ENCODE results near the gene GNAL.

Gene GNAL

GRCh38 chr18:11747731-11748130 is 58.7 kb downstream of the GNAL start:
- TF ChIP-seq TAF1 (IDR thresholded peaks at IDR 0.05; ENCODE audit: borderline replicate concordance, insufficient read depth, low read length) (no peak), FOXP2 (optimal IDR thresholded peaks at IDR 0.05; ENCODE audit: borderline replicate concordance, extremely low read depth, extremely low read length, insufficient read depth) (no peak), POLR2AphosphoS5 (IDR thresholded peaks at IDR 0.05; ENCODE audit: low read depth, low read length) (no peak), SIN3A (IDR thresholded peaks at IDR 0.05; ENCODE audit: borderline replicate concordance, insufficient read depth, low read length) (no peak)
- TF ChIP-seq, protein P1, sequence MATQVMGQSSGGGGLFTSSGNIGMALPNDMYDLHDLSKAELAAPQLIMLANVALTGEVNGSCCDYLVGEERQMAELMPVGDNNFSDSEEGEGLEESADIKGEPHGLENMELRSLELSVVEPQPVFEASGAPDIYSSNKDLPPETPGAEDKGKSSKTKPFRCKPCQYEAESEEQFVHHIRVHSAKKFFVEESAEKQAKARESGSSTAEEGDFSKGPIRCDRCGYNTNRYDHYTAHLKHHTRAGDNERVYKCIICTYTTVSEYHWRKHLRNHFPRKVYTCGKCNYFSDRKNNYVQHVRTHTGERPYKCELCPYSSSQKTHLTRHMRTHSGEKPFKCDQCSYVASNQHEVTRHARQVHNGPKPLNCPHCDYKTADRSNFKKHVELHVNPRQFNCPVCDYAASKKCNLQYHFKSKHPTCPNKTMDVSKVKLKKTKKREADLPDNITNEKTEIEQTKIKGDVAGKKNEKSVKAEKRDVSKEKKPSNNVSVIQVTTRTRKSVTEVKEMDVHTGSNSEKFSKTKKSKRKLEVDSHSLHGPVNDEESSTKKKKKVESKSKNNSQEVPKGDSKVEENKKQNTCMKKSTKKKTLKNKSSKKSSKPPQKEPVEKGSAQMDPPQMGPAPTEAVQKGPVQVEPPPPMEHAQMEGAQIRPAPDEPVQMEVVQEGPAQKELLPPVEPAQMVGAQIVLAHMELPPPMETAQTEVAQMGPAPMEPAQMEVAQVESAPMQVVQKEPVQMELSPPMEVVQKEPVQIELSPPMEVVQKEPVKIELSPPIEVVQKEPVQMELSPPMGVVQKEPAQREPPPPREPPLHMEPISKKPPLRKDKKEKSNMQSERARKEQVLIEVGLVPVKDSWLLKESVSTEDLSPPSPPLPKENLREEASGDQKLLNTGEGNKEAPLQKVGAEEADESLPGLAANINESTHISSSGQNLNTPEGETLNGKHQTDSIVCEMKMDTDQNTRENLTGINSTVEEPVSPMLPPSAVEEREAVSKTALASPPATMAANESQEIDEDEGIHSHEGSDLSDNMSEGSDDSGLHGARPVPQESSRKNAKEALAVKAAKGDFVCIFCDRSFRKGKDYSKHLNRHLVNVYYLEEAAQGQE (IDR thresholded peaks at IDR 0.05; ENCODE audit: insufficient read depth in 1 of 2, low read depth in 2 of 2, low read length in 2 of 2), result no peak

GRCh38 chr18:11749305-11749704 is 60.2 kb downstream of the GNAL start:
- TF ChIP-seq POLR2AphosphoS5 (IDR thresholded peaks at IDR 0.05; ENCODE audit: low read depth, low read length) (no peak), SIN3A (IDR thresholded peaks at IDR 0.05; ENCODE audit: borderline replicate concordance, insufficient read depth, low read length) (no peak), FOXP2 (optimal IDR thresholded peaks at IDR 0.05; ENCODE audit: borderline replicate concordance, extremely low read depth, extremely low read length, insufficient read depth) (no peak), TAF1 (IDR thresholded peaks at IDR 0.05; ENCODE audit: borderline replicate concordance, insufficient read depth, low read length) (no peak)
- TF ChIP-seq, protein P1 (IDR thresholded peaks at IDR 0.05; ENCODE audit: insufficient read depth in 1 of 2, low read depth in 2 of 2, low read length in 2 of 2), result no peak

- TF ChIP-seq SIN3A (IDR thresholded peaks at IDR 0.05; ENCODE audit: borderline replicate concordance, insufficient read depth, low read length), result no peak
- no peak for TF ChIP-seq POLR2AphosphoS5 (IDR thresholded peaks at IDR 0.05; ENCODE audit: low read depth, low read length)
- no peak for TF ChIP-seq FOXP2 (optimal IDR thresholded peaks at IDR 0.05; ENCODE audit: borderline replicate concordance, extremely low read depth, extremely low read length, insufficient read depth)
- no peak for TF ChIP-seq TAF1 (IDR thresholded peaks at IDR 0.05; ENCODE audit: borderline replicate concordance, insufficient read depth, low read length)
- TF ChIP-seq, protein P1 (IDR thresholded peaks at IDR 0.05; ENCODE audit: insufficient read depth in 1 of 2, low read depth in 2 of 2, low read length in 2 of 2), result no peak
Measured at GRCh38 chr18:11750171-11750570, 61.1 kb downstream of the GNAL start.

GRCh38 chr18:11750581-11751310 is 61.7 kb downstream of the GNAL start:
- TF ChIP-seq TAF1 (IDR thresholded peaks at IDR 0.05; ENCODE audit: borderline replicate concordance, insufficient read depth, low read length), result no peak
- no peak for TF ChIP-seq SIN3A (IDR thresholded peaks at IDR 0.05; ENCODE audit: borderline replicate concordance, insufficient read depth, low read length)
- TF ChIP-seq, protein P1 (IDR thresholded peaks at IDR 0.05; ENCODE audit: insufficient read depth in 1 of 2, low read depth in 2 of 2, low read length in 2 of 2), result no peak
- TF ChIP-seq FOXP2 (optimal IDR thresholded peaks at IDR 0.05; ENCODE audit: borderline replicate concordance, extremely low read depth, extremely low read length, insufficient read depth), result no peak
- no peak for TF ChIP-seq POLR2AphosphoS5 (IDR thresholded peaks at IDR 0.05; ENCODE audit: low read depth, low read length)
